RPMI8226 (cell line): ENCODE data around the gene EGLN3.

Source experiments
- DNase-seq: peaks from one replicate; pipeline ENCODE4 v3.0.0-alpha.2; 2015

The EGLN3 gene

GRCh38 chr14:33909380-33910084 lies 41.3 kb downstream of the EGLN3 start:
- DNase-seq = no peak

GRCh38 chr14:33908540-33909223 lies 42.2 kb downstream of the EGLN3 start:
- no peak for DNase-seq

- no peak for DNase-seq
Observed at GRCh38 chr14:33906968-33907367, 43.9 kb downstream of the EGLN3 start.

- DNase-seq = no peak
Observed at GRCh38 chr14:33904609-33905008, 46.3 kb downstream of the EGLN3 start.

GRCh38 chr14:33903369-33903768 lies 47.5 kb downstream of the EGLN3 start:
- DNase-seq = no peak

- no peak for DNase-seq
Observed at GRCh38 chr14:33902363-33902762, 48.5 kb downstream of the EGLN3 start.

GRCh38 chr14:33901426-33902155 lies 49.3 kb downstream of the EGLN3 start:
- no peak for DNase-seq

- DNase-seq = no peak
Observed at GRCh38 chr14:33900706-33901105, 50.2 kb downstream of the EGLN3 start.

- DNase-seq = no peak
Observed at GRCh38 chr14:33899723-33900341, 51.0 kb downstream of the EGLN3 start.

- DNase-seq = no peak
Observed at GRCh38 chr14:33897878-33898535, 52.9 kb downstream of the EGLN3 start.

- DNase-seq = no peak
Observed at GRCh38 chr14:33897382-33897781, 53.5 kb downstream of the EGLN3 start.

- DNase-seq = no peak
Observed at GRCh38 chr14:33894339-33894738, 56.5 kb downstream of the EGLN3 start.

- DNase-seq = no peak
Observed at GRCh38 chr14:33891700-33892099, 59.2 kb downstream of the EGLN3 start.

- no peak for DNase-seq
Observed at GRCh38 chr14:33884916-33885315, 66.0 kb downstream of the EGLN3 start.

- DNase-seq = no peak
Observed at GRCh38 chr14:33880330-33880729, 70.5 kb downstream of the EGLN3 start.

GRCh38 chr14:33879684-33880286 lies 71.1 kb downstream of the EGLN3 start:
- no peak for DNase-seq

GRCh38 chr14:33876274-33876673 lies 74.6 kb downstream of the EGLN3 start:
- no peak for DNase-seq
